ENCODE data around the gene GPD2. TPM values are rescaled to one million over a fixed set of nuclear protein-coding genes. Genes with fewer than 3 reads are reported as not detected.

Gene GPD2
- total RNA-seq, 1 donor = 17.5 TPM

Other genes with a start within 250 kb of the GPD2 start
- gene NR4A2, start 103.7 kb upstream of the GPD2 start, total RNA-seq = 83.3 TPM

Data from mononuclear cell (primary cell).